ENCODE data around the gene MAP3K21.

Gene MAP3K21

GRCh38 chr1:233390842-233391737 lies 63.6 kb downstream of the MAP3K21 start:
- DNase-seq = no peak

- DNase-seq = no peak
Observed at GRCh38 chr1:233393084-233393840, 65.7 kb downstream of the MAP3K21 start.

GRCh38 chr1:233393926-233394680 lies 66.6 kb downstream of the MAP3K21 start:
- DNase-seq = no peak

GRCh38 chr1:233394860-233395717 lies 67.6 kb downstream of the MAP3K21 start:
- no peak for DNase-seq

GRCh38 chr1:233395863-233396646 lies 68.5 kb downstream of the MAP3K21 start:
- no peak for DNase-seq

- DNase-seq = no peak
Observed at GRCh38 chr1:233406339-233406960, 78.9 kb downstream of the MAP3K21 start.

GRCh38 chr1:233406994-233407631 lies 79.6 kb downstream of the MAP3K21 start:
- no peak for DNase-seq

GRCh38 chr1:233409540-233409939 lies 82.0 kb downstream of the MAP3K21 start:
- DNase-seq = no peak

GRCh38 chr1:233410906-233411305 lies 83.4 kb downstream of the MAP3K21 start:
- no peak for DNase-seq

GRCh38 chr1:233412812-233413211 lies 85.3 kb downstream of the MAP3K21 start:
- no peak for DNase-seq

- DNase-seq = no peak
Observed at GRCh38 chr1:233421293-233421692, 93.8 kb downstream of the MAP3K21 start.

- DNase-seq = no peak
Observed at GRCh38 chr1:233424779-233425178, 97.3 kb downstream of the MAP3K21 start.

GRCh38 chr1:233427907-233428306 lies 100.4 kb downstream of the MAP3K21 start:
- no peak for DNase-seq

- no peak for DNase-seq
Observed at GRCh38 chr1:233431753-233432403, 104.4 kb downstream of the MAP3K21 start.

- DNase-seq = no peak
Observed at GRCh38 chr1:233432916-233433315, 105.4 kb downstream of the MAP3K21 start.

GRCh38 chr1:233433436-233434210 lies 106.1 kb downstream of the MAP3K21 start:
- no peak for DNase-seq
